Stomach (tissue), 4 donors: ENCODE results near the gene STXBP2.

ENCODE experiments used
- CTCF ChIP-seq, 7 experiments: fragments of 450-650 bp in 4 of 7; fragments of 200-600 bp in 3 of 7; sonication (generic) in 3 of 7; IDR thresholded peaks; one replicate each; pipeline ENCODE4 v1.5.1; 2016 to 2019; ENCODE audit warnings: antibody characterized with exemption in 7 of 7, control low read depth in 2 of 7, mild to moderate bottlenecking in 1 of 7
- POLR2A ChIP-seq, 4 donors: fragments of 450-650 bp; IDR thresholded peaks; one replicate each; pipeline ENCODE4 v1.6.1; 2016; ENCODE audit warnings: antibody characterized with exemption in 4 of 4, control low read depth in 2 of 4, mild to moderate bottlenecking in 1 of 4, moderate library complexity in 1 of 4

- TF ChIP-seq POLR2A (IDR thresholded peaks at IDR 0.05) (no peak), CTCF (IDR thresholded peaks at IDR 0.05) (no peak)
Measured at GRCh38 chr19:7638802-7639465, 2.0 kb downstream of the STXBP2 start.
